GM23248 (cell line): Measurements from ENCODE around the gene CD177. TPM values are rescaled to one million over a fixed set of nuclear protein-coding genes. Genes with fewer than 3 reads are reported as not detected.
"Not testable (repeated sequence)": the region's sequence is repeated elsewhere in the genome, so short reads cannot be mapped to it uniquely, and the experiment has no call there.

Experiments used
- DNase-seq: peaks from one replicate; pipeline ENCODE4 v3.0.0-alpha.2; 2015
- H2AFZ ChIP-seq: fragments of 200-600 bp; sonication (generic); 2 replicates; pipeline ENCODE4 v1.6.1; 2016; ENCODE audit warnings: antibody characterized with exemption
- H3F3A ChIP-seq: fragments of 200-600 bp; sonication (generic); 2 replicates; pipeline ENCODE4 v1.6.1; 2016; ENCODE audit warnings: mild to moderate bottlenecking, antibody characterized with exemption, mixed run types; ENCODE audit not compliant: insufficient read depth
- H3K27ac ChIP-seq: fragments of 200-600 bp; sonication (generic); 2 replicates; pipeline ENCODE4 v1.5.1; 2016; ENCODE audit warnings: mild to moderate bottlenecking
- H3K27me3 ChIP-seq: fragments of 200-600 bp; sonication (generic); replicated peaks from 2 replicates; pipeline ENCODE4 v1.6.1; 2016; ENCODE audit warnings: mild to moderate bottlenecking; ENCODE audit not compliant: insufficient read depth
- H3K36me3 ChIP-seq: fragments of 200-600 bp; sonication (generic); 2 replicates; pipeline ENCODE4 v1.6.1; 2016; ENCODE audit warnings: low read depth, mild to moderate bottlenecking
- H3K4me1 ChIP-seq: fragments of 200-600 bp; sonication (generic); 2 replicates; pipeline ENCODE4 v1.6.1; 2016; ENCODE audit warnings: mild to moderate bottlenecking; ENCODE audit not compliant: insufficient read depth
- H3K4me2 ChIP-seq: fragments of 200-600 bp; sonication (generic); one replicate; pipeline ENCODE4 v1.6.1; 2016; ENCODE audit warnings: mild to moderate bottlenecking; ENCODE audit not compliant: unreplicated experiment
- H3K4me3 ChIP-seq: fragments of 200-600 bp; sonication (generic); 2 replicates; pipeline ENCODE4 v1.5.1; 2016; ENCODE audit warnings: mild to moderate bottlenecking
- H3K79me2 ChIP-seq: fragments of 200-600 bp; sonication (generic); 2 replicates; pipeline ENCODE4 v1.6.1; 2016; ENCODE audit warnings: mild to moderate bottlenecking; ENCODE audit not compliant: insufficient read depth
- H3K9ac ChIP-seq: fragments of 200-600 bp; sonication (generic); 2 replicates; pipeline ENCODE4 v1.6.1; 2016; ENCODE audit warnings: mild to moderate bottlenecking
- H3K9me2 ChIP-seq: fragments of 200-600 bp; sonication (generic); 2 replicates; pipeline ENCODE4 v1.6.1; 2016; ENCODE audit warnings: mixed run types, mild to moderate bottlenecking, moderate library complexity; ENCODE audit not compliant: insufficient read depth
- H3K9me3 ChIP-seq: fragments of 200-600 bp; sonication (generic); one replicate; pipeline ENCODE4 v1.6.1; 2017; ENCODE audit warnings: low read depth
- H4K20me1 ChIP-seq: fragments of 200-600 bp; sonication (generic); 2 replicates; pipeline ENCODE4 v1.6.0; 2016; ENCODE audit not compliant: insufficient read depth
- EZH2 ChIP-seq: fragments of 200-600 bp; sonication (generic); IDR thresholded peaks from 2 replicates; pipeline ENCODE4 v1.6.1; 2018; ENCODE audit warnings: antibody characterized with exemption, mild to moderate bottlenecking; ENCODE audit not compliant: insufficient read depth, poor library complexity, severe bottlenecking
- EZH2phosphoT487 ChIP-seq: fragments of 200-600 bp; sonication (generic); IDR thresholded peaks from 2 replicates; pipeline ENCODE4 v1.6.1; 2018; ENCODE audit warnings: antibody characterized with exemption, moderate library complexity, mild to moderate bottlenecking, low read depth; ENCODE audit not compliant: insufficient read depth
- WGBS, 2 experiments: methylation state at CpG; one replicate each; pipeline ENCODE4 v1.1.6; 2015 to 2017; ENCODE audit warnings: low lambda C conversion rate in 2 of 2, low coverage in 1 of 2; ENCODE audit errors: missing lambda C conversion rate in 2 of 2; 5-methylcytosine and 5-hydroxymethylcytosine counted together
- in situ Hi-C: fragments of 300-500 bp; cut with MboI; formaldehyde crosslinking; loops from 2 replicates; pipeline ENCODE4 v1.15.0; 2020
- polyA plus RNA-seq: library from polyadenylated mRNA; unstranded; fragments of >200 nt; fragmentation: Nextera tagmentation; extraction: Ambion mirVana; gene quantifications from 2 replicates; pipeline ENCODE4 v1.2.1, GENCODE V29; 2016
- total RNA-seq: library from RNA; depleted of rRNA; stranded (reverse); fragments of >200 nt; shearing (Covaris generic); gene quantifications from 2 replicates; pipeline ENCODE4 v1.2.3, GENCODE V29; 2014

The CD177 gene
- total and polyA plus RNA-seq, 2 experiments from 2014 or later: 0.32 to 0.36 TPM

- no peaks in the 10 kb centered on the region for H3K79me2 ChIP-seq
- H3F3A ChIP-seq: no peaks in the 10 kb centered on the region
- TF ChIP-seq EZH2 (no peak), EZH2phosphoT487 (no peak)
- H3K27ac ChIP-seq: no peak overlapping the region
- peaks cover 9% of the 10 kb centered on the region for H3K27me3 ChIP-seq
- no peak overlapping the region for H3K4me3 ChIP-seq
- H3K4me1 ChIP-seq: no peaks in the 10 kb centered on the region
- H4K20me1 ChIP-seq: no peaks in the 10 kb centered on the region
- in situ Hi-C loops: no loop called here
- WGBS, 2 experiments: 44 to 51% methylated on average over 8 of the region's 8 CpGs
- no peak overlapping the region for H2AFZ ChIP-seq
- H3K9ac ChIP-seq: no peak overlapping the region
- no peaks in the 10 kb centered on the region for H3K36me3 ChIP-seq
- no peaks in the 10 kb centered on the region for H3K9me3 ChIP-seq
- no peak overlapping the region for H3K4me2 ChIP-seq
- no peak for DNase-seq
- H3K9me2 ChIP-seq: no peaks in the 10 kb centered on the region
These were observed 15.7 kb upstream of the CD177 start for GRCh38 chr19:43337737-43338136.

- no peak overlapping the region for H2AFZ ChIP-seq
- H3F3A ChIP-seq: no peaks in the 10 kb centered on the region
- no peaks in the 10 kb centered on the region for H3K79me2 ChIP-seq
- no peak overlapping the region for H3K27ac ChIP-seq
- H3K4me2 ChIP-seq: no peak overlapping the region
- H3K36me3 ChIP-seq: no peaks in the 10 kb centered on the region
- no peak for TF ChIP-seq EZH2phosphoT487
- DNase-seq: no peak
- WGBS, 2 experiments: 44 to 49% methylated on average over 5 of the region's 5 CpGs
- H3K9me2 ChIP-seq: no peaks in the 10 kb centered on the region
- no peaks in the 10 kb centered on the region for H3K4me1 ChIP-seq
- peaks cover 12% of the 10 kb centered on the region for H3K27me3 ChIP-seq
- H4K20me1 ChIP-seq: no peaks in the 10 kb centered on the region
- in situ Hi-C loops: no loop called here
- no peak overlapping the region for H3K9ac ChIP-seq
- no peak overlapping the region for H3K4me3 ChIP-seq
- no peaks in the 10 kb centered on the region for H3K9me3 ChIP-seq
These were observed 15.0 kb upstream of the CD177 start for GRCh38 chr19:43338530-43338929.

GRCh38 chr19:43339243-43339930 is 14.1 kb upstream of the CD177 start:
- H3K4me1 ChIP-seq, H4K20me1 ChIP-seq, H3K9me3 ChIP-seq, DNase-seq, H3F3A ChIP-seq, H3K36me3 ChIP-seq, H3K9ac ChIP-seq, H2AFZ ChIP-seq, H3K4me2 ChIP-seq, in situ Hi-C loops, H3K9me2 ChIP-seq, H3K27ac ChIP-seq, H3K79me2 ChIP-seq, H3K4me3 ChIP-seq: not testable (repeated sequence)
- H3K27me3 ChIP-seq: peaks cover 12% of the 10 kb centered on the region
- 34% methylated on average over 6 of the region's 6 CpGs for WGBS, 2 experiments

GRCh38 chr19:43340101-43340500 is 13.4 kb upstream of the CD177 start:
- H3K9me2 ChIP-seq, H3K9me3 ChIP-seq, H3F3A ChIP-seq, DNase-seq, H3K36me3 ChIP-seq, H3K79me2 ChIP-seq, H2AFZ ChIP-seq, H3K27ac ChIP-seq, H3K4me1 ChIP-seq, H3K4me3 ChIP-seq, H3K9ac ChIP-seq, in situ Hi-C loops, H4K20me1 ChIP-seq, H3K4me2 ChIP-seq: not testable (repeated sequence)
- 46 to 53% methylated on average over 2 of the region's 2 CpGs for WGBS, 2 experiments
- H3K27me3 ChIP-seq: peaks cover 12% of the 10 kb centered on the region

GRCh38 chr19:43341098-43341497 is 12.4 kb upstream of the CD177 start:
- H2AFZ ChIP-seq, DNase-seq, H3K9me3 ChIP-seq, H3K4me3 ChIP-seq, H3K4me2 ChIP-seq, H3K36me3 ChIP-seq, H3K9ac ChIP-seq, H3K4me1 ChIP-seq, H3K79me2 ChIP-seq, in situ Hi-C loops, H3F3A ChIP-seq, H3K9me2 ChIP-seq, H3K27ac ChIP-seq, H4K20me1 ChIP-seq: not testable (repeated sequence)
- 51 to 73% methylated on average over 3 of the region's 3 CpGs for WGBS, 2 experiments
- H3K27me3 ChIP-seq: peaks cover 12% of the 10 kb centered on the region

- in situ Hi-C loops, H2AFZ ChIP-seq, H3K9me2 ChIP-seq, H3K36me3 ChIP-seq, DNase-seq, H3K4me3 ChIP-seq, H3K4me1 ChIP-seq, H3K27ac ChIP-seq, H3F3A ChIP-seq, H3K9ac ChIP-seq, H3K9me3 ChIP-seq, H3K4me2 ChIP-seq, H4K20me1 ChIP-seq, H3K79me2 ChIP-seq: not testable (repeated sequence)
- H3K27me3 ChIP-seq: peaks cover 12% of the 10 kb centered on the region
- WGBS, 2 experiments: 48 to 53% methylated on average over 8 of the region's 8 CpGs
These were observed 11.4 kb upstream of the CD177 start for GRCh38 chr19:43342104-43342503.

- in situ Hi-C loops, H3F3A ChIP-seq, H3K9me2 ChIP-seq, H3K9me3 ChIP-seq, H3K27me3 ChIP-seq, H3K27ac ChIP-seq, H4K20me1 ChIP-seq, H3K79me2 ChIP-seq, H3K4me1 ChIP-seq, H3K36me3 ChIP-seq, H3K4me2 ChIP-seq, H3K9ac ChIP-seq, H2AFZ ChIP-seq, DNase-seq, H3K4me3 ChIP-seq: not testable (repeated sequence)
- whole genome bisulfite sequencing, 2 experiments: 59 to 60% methylated on average over 14 to 16 of the region's 16 CpGs
These were observed 9.1 kb upstream of the CD177 start for GRCh38 chr19:43344347-43344925.
